HUES6 (cell line): ENCODE measurements around the gene IL37.
"Not testable (repeated sequence)": the region's sequence is repeated elsewhere in the genome, so short reads cannot be mapped to it uniquely, and the experiment has no call there.

Source experiments
- H3K27ac ChIP-seq: 2 replicates; pipeline ENCODE4 v1.7.0; 2013; ENCODE audit warnings: low read depth, mild to moderate bottlenecking, low read length, inconsistent platforms
- H3K27me3 ChIP-seq: 2 replicates; pipeline ENCODE4 v1.6.1; 2013; ENCODE audit warnings: low read length; ENCODE audit not compliant: control insufficient read depth, insufficient read depth
- H3K36me3 ChIP-seq: 2 replicates; pipeline ENCODE4 v1.6.1; 2013; ENCODE audit warnings: low read length; ENCODE audit not compliant: control insufficient read depth, insufficient read depth
- H3K4me1 ChIP-seq: 2 replicates; pipeline ENCODE4 v1.6.1; 2013; ENCODE audit warnings: low read length; ENCODE audit not compliant: control insufficient read depth, insufficient read depth
- H3K4me3 ChIP-seq: 2 replicates; pipeline ENCODE4 v1.5.1; 2013; ENCODE audit warnings: low read depth, low read length
- H3K9ac ChIP-seq: one replicate; pipeline ENCODE4 v1.6.1; 2013; ENCODE audit warnings: mild to moderate bottlenecking, low read length
- H3K9me3 ChIP-seq: 2 replicates; pipeline ENCODE4 v1.6.1; 2013; ENCODE audit warnings: low read depth, low read length; ENCODE audit not compliant: control insufficient read depth, insufficient read depth

IL37 gene

GRCh38 chr2:112891385-112891831 lies 19.6 kb upstream of the IL37 start:
- no peak overlapping the region for H3K4me3 ChIP-seq
- no peak overlapping the region for H3K9ac ChIP-seq
- no peaks in the 10 kb centered on the region for H3K27me3 ChIP-seq
- peaks cover 4% of the 10 kb centered on the region; the same call in 1 of the 2 replicates for H3K9me3 ChIP-seq
- H3K27ac ChIP-seq: no peak overlapping the region
- no peaks in the 10 kb centered on the region for H3K4me1 ChIP-seq
- H3K36me3 ChIP-seq: no peaks in the 10 kb centered on the region

GRCh38 chr2:112893752-112894151 lies 17.2 kb upstream of the IL37 start:
- Histone ChIP-seq H3K9me3 (peaks cover 4% of the 10 kb centered on the region; the same call in 1 of the 2 replicates), H3K27ac (no peak overlapping the region), H3K9ac (no peak overlapping the region), H3K4me3 (no peak overlapping the region), H3K36me3 (no peaks in the 10 kb centered on the region), H3K4me1 (no peaks in the 10 kb centered on the region), H3K27me3 (no peaks in the 10 kb centered on the region)

GRCh38 chr2:112896909-112897623 lies 13.9 kb upstream of the IL37 start:
- no peaks in the 10 kb centered on the region for H3K4me1 ChIP-seq
- H3K9me3 ChIP-seq: no peaks in the 10 kb centered on the region
- no peak overlapping the region for H3K4me3 ChIP-seq
- no peak overlapping the region for H3K27ac ChIP-seq
- H3K27me3 ChIP-seq: no peaks in the 10 kb centered on the region; the same call in 1 of the 2 replicates
- H3K36me3 ChIP-seq: no peaks in the 10 kb centered on the region
- no peak overlapping the region for H3K9ac ChIP-seq

- Histone ChIP-seq H3K36me3 (no peaks in the 10 kb centered on the region), H3K27me3 (no peaks in the 10 kb centered on the region; the same call in 1 of the 2 replicates), H3K9me3 (no peaks in the 10 kb centered on the region), H3K27ac (no peak overlapping the region), H3K4me1 (no peaks in the 10 kb centered on the region), H3K9ac (no peak overlapping the region), H3K4me3 (no peak overlapping the region)
Measured at GRCh38 chr2:112897624-112897978, 13.4 kb upstream of the IL37 start.

GRCh38 chr2:112901431-112902065 lies 9.4 kb upstream of the IL37 start:
- H3K4me3 ChIP-seq, H3K9ac ChIP-seq, H3K27ac ChIP-seq, H3K36me3 ChIP-seq, H3K9me3 ChIP-seq, H3K4me1 ChIP-seq, H3K27me3 ChIP-seq: not testable (repeated sequence)

GRCh38 chr2:112902816-112903215 lies 8.1 kb upstream of the IL37 start:
- Histone ChIP-seq H3K27me3 (no peaks in the 10 kb centered on the region; the same call in 1 of the 2 replicates), H3K4me3 (no peak overlapping the region), H3K27ac (no peak overlapping the region), H3K36me3 (no peaks in the 10 kb centered on the region), H3K4me1 (no peaks in the 10 kb centered on the region), H3K9ac (no peak overlapping the region), H3K9me3 (no peaks in the 10 kb centered on the region)

- Histone ChIP-seq H3K4me3 (no peak overlapping the region), H3K9ac (no peak overlapping the region), H3K27ac (no peak overlapping the region)
Measured at GRCh38 chr2:112904883-112905282, 6.1 kb upstream of the IL37 start.

GRCh38 chr2:112906276-112906675 lies 4.7 kb upstream of the IL37 start:
- H3K9me3 ChIP-seq: no peaks in the 10 kb centered on the region
- H3K27me3 ChIP-seq: no peaks in the 10 kb centered on the region; the same call in 1 of the 2 replicates
- H3K4me1 ChIP-seq: no peaks in the 10 kb centered on the region
- no peak overlapping the region for H3K27ac ChIP-seq
- no peak overlapping the region for H3K9ac ChIP-seq
- H3K36me3 ChIP-seq: no peaks in the 10 kb centered on the region
- H3K4me3 ChIP-seq: no peak overlapping the region

More at GRCh38 chr2:112904883-112905282, 6.1 kb upstream of the IL37 start:
- no peaks in the 10 kb centered on the region for H3K4me1 ChIP-seq
- H3K9me3 ChIP-seq: no peaks in the 10 kb centered on the region
- H3K27me3 ChIP-seq: no peaks in the 10 kb centered on the region; the same call in 1 of the 2 replicates
- no peaks in the 10 kb centered on the region for H3K36me3 ChIP-seq

GRCh38 chr2:112907001-112907949 lies 3.7 kb upstream of the IL37 start:
- Histone ChIP-seq H3K36me3 (no peaks in the 10 kb centered on the region), H3K27ac (no peak overlapping the region), H3K9me3 (no peaks in the 10 kb centered on the region), H3K4me1 (no peaks in the 10 kb centered on the region), H3K9ac (no peak overlapping the region), H3K27me3 (no peaks in the 10 kb centered on the region; the same call in 1 of the 2 replicates), H3K4me3 (no peak overlapping the region)

- H3K9ac ChIP-seq, H3K4me1 ChIP-seq, H3K27ac ChIP-seq, H3K4me3 ChIP-seq, H3K9me3 ChIP-seq, H3K36me3 ChIP-seq, H3K27me3 ChIP-seq: not testable (repeated sequence)
Measured at GRCh38 chr2:112908559-112908958, 2.4 kb upstream of the IL37 start.
